ENCODE results near the gene TFAP2A. TPM values are rescaled to one million over a fixed set of nuclear protein-coding genes. Genes with fewer than 3 reads are reported as not detected.

TFAP2A gene
- total RNA-seq (2014; rRNA removed; shearing (Covaris generic)): not detected in 2 replicates

DNA sequence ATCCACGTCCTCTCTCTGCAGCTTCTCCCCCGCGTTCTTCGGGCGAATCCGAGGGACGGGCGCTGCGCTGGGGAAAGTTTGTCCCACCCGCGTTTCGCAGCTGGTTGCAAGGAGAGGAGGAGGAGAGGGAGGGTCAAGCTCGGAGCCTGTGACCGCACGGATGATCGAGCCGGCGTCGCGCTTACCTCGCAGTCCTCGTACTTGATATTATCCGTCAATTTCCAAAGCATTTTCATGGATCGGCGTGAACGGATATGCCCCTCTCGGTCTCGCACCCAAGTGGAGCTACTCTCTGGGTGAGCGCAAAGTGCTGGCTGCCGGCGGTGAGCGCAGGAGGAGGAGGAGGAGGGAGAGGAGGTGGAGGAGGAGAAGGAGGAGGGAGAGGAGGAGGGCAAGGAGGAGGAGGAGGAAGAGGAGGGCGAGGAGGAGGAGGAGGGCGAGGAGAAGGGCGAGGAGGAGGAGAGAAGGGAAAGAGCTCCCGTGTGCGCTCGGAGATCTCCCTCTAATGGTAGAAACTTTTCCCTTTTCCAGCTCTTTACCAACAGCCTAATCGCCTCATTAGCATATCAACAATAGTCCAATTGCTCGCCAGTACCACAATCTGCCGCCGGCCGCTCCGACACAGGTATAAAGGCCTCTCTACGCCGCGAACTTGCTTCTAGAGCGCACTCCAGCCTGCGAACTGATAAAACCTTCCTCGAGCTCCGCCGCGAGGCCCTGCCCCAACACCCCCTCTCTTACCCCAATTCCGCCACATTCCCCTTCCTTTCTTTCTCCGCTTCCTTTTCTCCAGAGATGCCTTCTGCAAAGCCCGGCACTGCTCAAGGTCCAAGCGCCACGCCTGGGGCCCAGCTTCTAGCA lies at the start of gene TFAP2A:
Gene TFAP2A, minus strand, starts transcription at position 319 of the 861 bp plus-strand sequence. Its CDS starts 83 bp downstream, at position 236.
- DNase-seq: peak; percentile 84
- peak within 1 kb of the TSS; percentile 10; the same call in 1 of the 2 replicates for H3K4me3 ChIP-seq (ENCODE audit: insufficient read depth, low read depth, low read length)

DNA sequence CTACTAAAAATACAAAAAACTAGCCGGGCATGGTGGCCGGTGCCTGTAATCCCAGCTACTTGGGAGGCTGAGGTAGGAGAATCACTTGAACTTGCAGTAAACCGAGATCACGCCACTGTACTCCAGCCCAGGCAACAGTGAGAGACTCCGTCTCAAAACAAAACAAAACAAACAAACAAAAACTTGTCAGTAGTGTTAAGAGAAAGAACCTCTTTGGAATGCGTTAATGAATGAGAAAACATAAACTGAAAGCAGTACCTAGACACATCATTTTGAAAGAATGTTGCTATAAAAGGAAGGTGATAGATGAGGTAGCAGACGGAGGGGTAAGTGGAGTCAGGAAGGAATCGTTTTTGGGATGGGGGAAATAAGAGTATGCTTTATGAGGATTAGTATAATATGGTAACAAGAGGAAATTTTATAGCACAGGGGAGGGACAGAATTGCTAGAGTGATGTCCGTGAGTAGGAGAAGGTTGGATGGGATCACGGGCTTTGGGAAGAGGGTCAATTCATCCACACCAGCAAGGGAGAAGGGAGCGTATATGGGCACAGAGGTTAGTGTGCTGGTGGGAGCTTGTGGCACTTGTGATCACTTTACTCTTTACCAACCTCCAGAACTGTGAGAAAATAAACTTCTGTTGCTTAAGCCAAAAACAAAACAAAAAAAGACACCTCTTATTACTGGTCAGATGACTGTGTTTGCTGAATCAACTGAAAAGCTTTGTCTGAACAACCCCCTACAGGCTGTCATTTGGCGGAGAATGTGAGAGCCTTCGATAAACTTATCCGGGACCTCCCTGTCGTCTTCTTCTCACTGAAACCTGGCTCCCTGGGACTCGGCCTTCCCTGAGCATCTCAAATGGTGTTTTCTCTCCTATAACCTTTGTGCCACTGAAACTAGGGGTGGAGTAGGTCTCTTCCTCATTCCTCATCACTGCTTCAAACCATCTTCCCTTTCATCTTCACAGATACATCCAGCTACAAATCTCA lies 48.9 kb upstream of the TFAP2A start:
- no peaks in the 10 kb centered on the region for H3K36me3 ChIP-seq (replicated peaks; ENCODE audit: control insufficient read depth, insufficient read depth, low read length)
- H3K4me3 ChIP-seq (ENCODE audit: insufficient read depth, low read depth, low read length): no peak overlapping the region
- peak; percentile 46 for DNase-seq
- no peaks in the 10 kb centered on the region for H3K27me3 ChIP-seq (ENCODE audit: control insufficient read depth, insufficient read depth, low read length)

More for the DNA sequence above, at the start of gene TFAP2A:
- Histone ChIP-seq H3K27me3 (ENCODE audit: control insufficient read depth, insufficient read depth, low read length) (peaks cover 98% of the 10 kb centered on the region), H3K36me3 (replicated peaks; ENCODE audit: control insufficient read depth, insufficient read depth, low read length) (no peaks in the 10 kb centered on the region)

DNA sequence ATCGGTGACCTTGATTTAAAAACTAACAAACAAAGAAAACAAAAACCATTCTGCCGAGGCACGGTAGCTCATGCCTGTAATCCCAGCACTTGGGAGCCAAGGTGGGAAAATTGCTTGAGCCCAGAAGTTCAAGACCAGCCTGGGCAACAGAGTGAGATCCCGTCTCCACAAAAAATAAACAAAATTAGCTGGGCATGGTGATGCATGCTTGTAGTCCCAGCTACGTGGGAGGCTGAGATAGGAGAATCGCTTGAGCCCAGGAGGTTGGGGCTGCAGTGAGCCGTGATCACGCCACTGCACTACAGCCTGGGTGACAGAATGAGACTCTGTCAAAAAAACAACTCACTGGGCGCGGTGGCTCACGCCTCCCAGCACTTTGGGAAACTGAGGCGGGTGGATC lies 48.2 kb upstream of the TFAP2A start:
- DNase-seq: no peak
- H3K4me3 ChIP-seq (ENCODE audit: insufficient read depth, low read depth, low read length): no peak overlapping the region
- H3K27me3 ChIP-seq (ENCODE audit: control insufficient read depth, insufficient read depth, low read length): no peaks in the 10 kb centered on the region
- no peaks in the 10 kb centered on the region for H3K36me3 ChIP-seq (replicated peaks; ENCODE audit: control insufficient read depth, insufficient read depth, low read length)

DNA sequence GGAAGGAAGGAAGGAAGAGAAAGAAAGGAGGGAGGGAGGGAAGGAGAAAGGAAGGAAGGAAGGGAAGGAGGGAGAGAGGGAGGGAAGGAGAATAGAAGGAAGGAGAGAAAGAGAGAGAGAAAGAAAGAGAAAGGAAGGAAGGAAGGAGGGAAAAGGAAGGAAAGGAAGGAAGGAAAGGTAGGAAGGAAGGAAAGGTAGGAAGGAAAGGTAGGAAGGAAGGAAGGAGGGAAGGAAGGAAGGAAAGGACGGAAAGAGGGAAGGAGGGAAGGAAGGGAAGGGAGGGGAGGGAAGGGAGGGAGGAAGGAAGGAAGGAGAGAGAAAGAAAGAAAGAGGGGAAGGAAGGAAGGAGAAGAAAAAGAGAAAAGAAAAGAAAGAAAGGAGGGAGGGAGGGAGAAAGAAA lies 47.0 kb upstream of the TFAP2A start:
- Histone ChIP-seq H3K4me3 (ENCODE audit: insufficient read depth, low read depth, low read length) (no peak overlapping the region), H3K36me3 (replicated peaks; ENCODE audit: control insufficient read depth, insufficient read depth, low read length) (no peaks in the 10 kb centered on the region), H3K27me3 (ENCODE audit: control insufficient read depth, insufficient read depth, low read length) (no peaks in the 10 kb centered on the region)
- no peak for DNase-seq

DNA sequence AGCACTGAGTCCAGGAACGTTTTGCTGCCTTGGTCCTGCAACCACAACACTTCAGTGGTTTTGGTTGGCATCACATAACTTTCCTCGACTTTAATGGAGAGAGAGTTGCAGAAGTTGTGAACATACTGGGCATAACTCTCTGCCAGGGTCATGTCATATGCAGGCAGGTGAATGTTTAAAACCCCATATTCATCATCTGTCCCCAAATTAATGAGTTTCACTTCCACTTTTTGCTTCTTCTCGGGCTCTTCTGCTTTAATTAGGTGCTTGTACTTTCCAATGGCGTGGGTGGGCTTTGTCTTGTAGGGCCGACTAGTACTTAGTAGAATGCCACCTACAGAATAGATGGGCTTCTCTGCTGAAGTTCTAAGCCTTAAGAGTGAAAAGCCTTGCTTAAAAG lies 45.2 kb upstream of the TFAP2A start:
- Histone ChIP-seq H3K27me3 (ENCODE audit: control insufficient read depth, insufficient read depth, low read length) (no peaks in the 10 kb centered on the region), H3K36me3 (replicated peaks; ENCODE audit: control insufficient read depth, insufficient read depth, low read length) (no peaks in the 10 kb centered on the region), H3K4me3 (ENCODE audit: insufficient read depth, low read depth, low read length) (no peak overlapping the region)
- no peak for DNase-seq

DNA sequence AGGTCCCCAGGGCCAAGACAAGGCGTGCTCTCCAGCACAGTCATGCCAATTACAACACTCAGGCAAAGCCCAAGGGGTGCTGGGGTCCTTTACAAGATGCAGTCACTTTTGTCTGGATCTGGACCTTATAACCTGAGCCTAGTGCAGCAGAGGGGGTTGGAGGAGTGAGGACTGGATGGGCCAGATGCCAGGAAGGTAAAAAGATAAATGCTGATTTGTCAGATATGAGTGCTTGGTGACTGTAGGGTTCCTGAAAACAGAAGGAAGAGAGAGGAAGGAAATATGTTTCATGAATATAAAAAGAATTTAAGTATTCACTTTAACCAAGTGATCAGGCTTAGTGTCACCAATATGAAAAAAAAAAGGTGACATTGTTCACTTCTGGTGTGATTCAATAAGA lies 43.4 kb upstream of the TFAP2A start:
- DNase-seq: no peak

DNA sequence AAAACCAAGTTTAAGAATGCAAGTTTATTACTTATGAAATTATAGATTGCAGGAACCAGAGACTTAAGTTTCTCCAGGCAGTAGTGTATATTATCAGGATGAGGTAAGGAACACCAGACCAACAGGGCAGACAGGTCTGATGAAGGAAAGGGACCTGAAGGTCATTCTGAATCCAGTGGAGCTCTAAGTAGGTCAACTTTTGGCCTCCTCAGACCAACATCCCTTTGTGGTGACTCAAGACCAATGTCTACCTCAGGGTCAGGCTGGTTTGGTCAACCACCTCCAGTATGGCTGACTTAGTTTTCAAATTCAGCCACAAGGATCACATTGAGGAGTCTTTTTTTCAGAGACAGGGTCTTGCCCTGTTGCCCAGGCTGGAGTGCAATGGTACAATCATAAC lies 38.7 kb upstream of the TFAP2A start:
- Histone ChIP-seq H3K27me3 (ENCODE audit: control insufficient read depth, insufficient read depth, low read length) (no peaks in the 10 kb centered on the region), H3K4me3 (ENCODE audit: insufficient read depth, low read depth, low read length) (no peak overlapping the region), H3K36me3 (replicated peaks; ENCODE audit: control insufficient read depth, insufficient read depth, low read length) (no peaks in the 10 kb centered on the region)
- no peak for DNase-seq

More for the DNA sequence above, 43.4 kb upstream of the TFAP2A start:
- no peaks in the 10 kb centered on the region for H3K36me3 ChIP-seq (replicated peaks; ENCODE audit: control insufficient read depth, insufficient read depth, low read length)
- no peaks in the 10 kb centered on the region for H3K27me3 ChIP-seq (ENCODE audit: control insufficient read depth, insufficient read depth, low read length)
- no peak overlapping the region for H3K4me3 ChIP-seq (ENCODE audit: insufficient read depth, low read depth, low read length)

DNA sequence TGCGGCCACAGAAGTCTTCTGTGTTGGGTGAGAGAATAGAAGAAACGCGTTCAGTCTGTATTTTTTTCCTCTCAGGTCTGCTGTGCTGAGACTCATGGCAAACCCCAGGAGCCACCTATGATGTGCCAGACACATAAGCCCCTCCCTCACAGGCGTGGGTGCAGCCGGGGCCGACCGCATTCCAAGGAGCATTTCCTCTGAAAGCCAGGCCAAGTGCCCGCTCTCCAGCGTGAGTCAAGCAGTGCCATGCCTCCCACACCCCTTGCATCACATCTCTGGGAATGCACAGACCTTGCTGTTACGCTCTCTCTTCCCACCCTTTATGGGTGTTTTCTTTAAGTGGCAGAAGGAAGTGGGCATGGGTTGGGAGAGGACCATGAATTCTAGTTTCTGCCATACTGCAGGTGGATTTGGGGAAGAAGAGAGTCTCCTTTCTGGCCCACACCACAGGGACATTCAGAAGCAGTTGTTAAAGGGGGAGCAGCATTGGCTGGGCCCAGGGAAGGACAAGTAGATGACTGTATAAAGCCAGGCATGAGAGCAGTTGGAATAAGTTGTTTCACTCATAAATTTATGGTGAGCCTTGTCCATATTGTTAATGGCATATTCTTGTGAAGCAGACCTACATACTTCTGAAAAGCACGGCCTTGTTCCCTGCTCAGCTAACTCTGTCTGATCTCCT lies 37.1 kb upstream of the TFAP2A start:
- H3K36me3 ChIP-seq (replicated peaks; ENCODE audit: control insufficient read depth, insufficient read depth, low read length): no peaks in the 10 kb centered on the region
- no peak for DNase-seq
- H3K4me3 ChIP-seq (ENCODE audit: insufficient read depth, low read depth, low read length): no peak overlapping the region
- no peaks in the 10 kb centered on the region for H3K27me3 ChIP-seq (ENCODE audit: control insufficient read depth, insufficient read depth, low read length)

DNA sequence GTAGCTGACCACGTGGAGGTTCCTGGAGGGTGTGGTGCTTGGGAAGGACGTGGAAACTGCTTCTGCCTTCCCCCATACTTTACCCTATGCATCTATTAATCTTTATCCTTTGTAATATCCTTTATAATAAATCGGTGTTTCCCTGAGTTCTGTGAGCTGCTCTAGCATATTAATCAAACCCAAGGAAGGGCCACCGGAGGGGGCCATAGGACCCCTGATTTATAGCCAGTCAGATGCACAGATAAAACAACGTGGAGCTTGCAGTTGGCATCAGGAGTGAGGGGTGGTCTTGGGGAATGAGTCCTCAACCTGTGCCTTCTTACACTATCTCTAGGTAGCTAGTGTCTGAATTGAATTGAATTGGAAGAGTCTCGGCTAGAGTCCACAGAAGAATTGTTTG lies 36.5 kb upstream of the TFAP2A start:
- no peaks in the 10 kb centered on the region for H3K36me3 ChIP-seq (replicated peaks; ENCODE audit: control insufficient read depth, insufficient read depth, low read length)
- H3K4me3 ChIP-seq (ENCODE audit: insufficient read depth, low read depth, low read length): no peak overlapping the region
- H3K27me3 ChIP-seq (ENCODE audit: control insufficient read depth, insufficient read depth, low read length): no peaks in the 10 kb centered on the region
- no peak for DNase-seq

DNA sequence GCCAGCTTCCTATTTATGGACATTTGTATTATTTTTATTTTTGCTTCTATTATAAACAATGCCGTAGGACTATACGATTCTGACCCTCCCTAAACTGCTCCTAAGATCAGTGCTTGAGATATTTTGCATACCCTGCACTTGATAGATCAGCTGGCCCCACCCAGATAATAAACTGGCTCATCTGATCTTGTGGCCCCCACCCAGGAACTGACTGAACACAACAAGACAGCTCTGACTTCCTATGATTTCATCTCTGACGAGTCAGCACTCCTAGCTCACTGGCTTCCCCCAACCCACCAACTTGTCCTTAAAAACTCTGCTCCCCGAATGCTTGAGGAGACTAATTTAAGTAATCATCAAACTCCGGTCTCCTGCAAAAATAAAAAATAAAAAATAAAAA lies 34.9 kb upstream of the TFAP2A start:
- no peak for DNase-seq
- H3K27me3 ChIP-seq (ENCODE audit: control insufficient read depth, insufficient read depth, low read length): no peaks in the 10 kb centered on the region
- H3K36me3 ChIP-seq (replicated peaks; ENCODE audit: control insufficient read depth, insufficient read depth, low read length): no peaks in the 10 kb centered on the region

DNA sequence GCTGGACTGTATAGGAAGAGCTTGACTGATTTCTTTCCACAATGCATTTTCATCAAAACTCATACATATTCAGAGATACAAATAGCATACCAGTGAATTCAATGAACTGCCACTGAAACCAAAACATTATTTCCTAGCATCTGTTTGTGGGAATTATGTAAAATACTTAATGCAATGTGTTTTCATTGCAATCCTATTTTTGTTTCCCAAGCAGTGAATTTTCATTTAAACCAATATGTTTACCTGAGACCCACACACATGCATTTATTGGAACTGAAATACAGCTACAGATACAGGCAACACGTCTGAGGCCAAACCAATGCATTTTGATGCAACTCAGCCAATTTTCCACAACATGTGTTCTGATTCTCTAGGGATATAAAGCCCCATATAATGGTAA lies 33.2 kb upstream of the TFAP2A start:
- Histone ChIP-seq H3K27me3 (ENCODE audit: control insufficient read depth, insufficient read depth, low read length) (no peaks in the 10 kb centered on the region), H3K36me3 (replicated peaks; ENCODE audit: control insufficient read depth, insufficient read depth, low read length) (no peaks in the 10 kb centered on the region), H3K4me3 (ENCODE audit: insufficient read depth, low read depth, low read length) (no peak overlapping the region)
- no peak for DNase-seq

More for the DNA sequence above, 34.9 kb upstream of the TFAP2A start:
- H3K4me3 ChIP-seq (ENCODE audit: insufficient read depth, low read depth, low read length): no peak overlapping the region

DNA sequence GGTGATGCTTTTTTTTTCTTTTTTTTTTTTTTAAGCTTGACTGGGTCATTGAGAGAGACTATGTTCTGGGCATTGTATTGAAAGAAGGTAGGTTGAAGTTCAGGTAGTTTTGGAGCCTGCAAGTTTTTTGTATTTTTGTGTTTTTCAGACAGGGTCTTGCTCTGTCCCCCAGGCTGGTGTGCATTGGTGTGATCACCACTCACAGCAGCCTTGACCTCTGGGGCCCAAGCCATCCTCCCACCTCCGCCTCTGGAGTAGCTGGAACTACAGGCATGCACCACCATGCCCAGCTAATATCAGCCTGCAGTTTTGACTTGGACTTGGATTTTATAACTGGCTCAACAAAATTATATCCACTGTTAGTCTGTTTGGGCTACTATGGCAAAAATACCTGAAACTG lies 31.7 kb upstream of the TFAP2A start:
- H3K27me3 ChIP-seq (ENCODE audit: control insufficient read depth, insufficient read depth, low read length): no peaks in the 10 kb centered on the region
- DNase-seq: no peak
- no peak overlapping the region for H3K4me3 ChIP-seq (ENCODE audit: insufficient read depth, low read depth, low read length)
- no peaks in the 10 kb centered on the region for H3K36me3 ChIP-seq (replicated peaks; ENCODE audit: control insufficient read depth, insufficient read depth, low read length)

DNA sequence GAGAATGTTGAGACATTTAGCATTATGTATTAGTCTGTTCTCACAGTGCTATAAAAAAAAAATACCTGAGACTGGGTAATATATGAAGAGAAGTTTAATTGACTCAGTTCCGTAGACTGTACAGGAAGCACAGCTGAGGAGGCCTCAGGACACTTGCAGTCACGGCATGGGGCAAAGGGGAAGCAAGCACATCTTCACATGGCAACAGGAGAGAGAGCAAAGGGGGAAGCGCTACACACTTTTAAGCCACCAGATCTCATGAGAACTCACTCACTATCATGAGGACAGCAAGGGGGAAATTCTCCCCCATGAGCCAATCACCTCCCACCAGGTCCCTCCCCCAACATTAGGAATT lies 26.8 kb upstream of the TFAP2A start:
- no peak for DNase-seq
- Histone ChIP-seq H3K36me3 (replicated peaks; ENCODE audit: control insufficient read depth, insufficient read depth, low read length) (no peaks in the 10 kb centered on the region), H3K27me3 (ENCODE audit: control insufficient read depth, insufficient read depth, low read length) (no peaks in the 10 kb centered on the region), H3K4me3 (ENCODE audit: insufficient read depth, low read depth, low read length) (no peak overlapping the region)

DNA sequence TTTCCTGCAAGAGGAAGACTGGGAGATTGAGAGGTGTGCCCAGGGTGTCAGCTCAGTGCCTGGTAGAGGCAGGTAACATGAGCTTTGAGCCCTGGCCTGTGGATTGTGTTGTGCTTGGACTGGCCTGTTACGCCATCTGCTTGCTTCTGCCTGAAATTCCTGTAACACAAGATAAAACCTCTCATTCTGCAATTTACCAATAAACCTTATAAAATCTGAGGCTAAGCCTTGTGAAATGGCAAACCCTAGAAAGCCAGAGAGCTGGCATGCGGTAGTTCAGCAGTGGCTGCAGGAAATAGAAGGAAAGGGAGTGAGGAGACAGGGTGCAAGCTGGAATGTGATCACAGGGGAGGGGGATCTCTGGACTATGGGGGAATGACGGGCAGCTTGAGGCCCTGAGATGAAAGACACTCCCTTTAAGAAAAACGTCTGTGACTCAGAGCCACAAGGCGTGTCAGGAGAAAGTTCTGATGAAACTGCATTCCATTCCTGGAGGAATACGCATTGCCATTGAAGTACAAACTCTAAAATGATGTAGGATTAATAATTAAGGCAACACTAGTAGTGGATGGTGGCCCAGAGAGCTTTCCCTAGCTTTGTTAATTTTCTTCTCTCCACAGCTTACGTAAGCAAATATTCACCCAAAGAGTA lies 26.3 kb upstream of the TFAP2A start:
- no peak overlapping the region for H3K4me3 ChIP-seq (ENCODE audit: insufficient read depth, low read depth, low read length)
- DNase-seq: no peak
- no peaks in the 10 kb centered on the region for H3K36me3 ChIP-seq (replicated peaks; ENCODE audit: control insufficient read depth, insufficient read depth, low read length)
- H3K27me3 ChIP-seq (ENCODE audit: control insufficient read depth, insufficient read depth, low read length): no peaks in the 10 kb centered on the region

Data from H7 (cell line).